DOHH2 (cell line): ENCODE measurements around the gene ACSM3.

Experiments used
- CTCF ChIP-seq: fragments of 200-600 bp; sonication (generic); IDR thresholded peaks from one replicate; pipeline ENCODE4 v1.5.1; 2014; ENCODE audit warnings: antibody characterized with exemption, mild to moderate bottlenecking, low read depth, low read length; ENCODE audit not compliant: poor library complexity, severe bottlenecking
- EZH2phosphoT487 ChIP-seq: fragments of 200-600 bp; sonication (generic); IDR thresholded peaks from 2 replicates; pipeline ENCODE4 v1.6.1; 2017; ENCODE audit warnings: borderline replicate concordance, mild to moderate bottlenecking, antibody characterized with exemption, low read length, moderate library complexity, mixed read lengths

- TF ChIP-seq CTCF (no peak), EZH2phosphoT487 (no peak)
Measured at GRCh38 chr16:20766294-20766693, 2.5 kb downstream of the ACSM3 start.
